B cell (primary cell): ENCODE results near the gene KCNJ4. TPM values are rescaled to one million over a fixed set of nuclear protein-coding genes. Genes with fewer than 3 reads are reported as not detected.

Experiments used
- ATAC-seq: fragments of 200-7000 bp; cut with Tn5 transposase; one replicate; pipeline ENCODE4 v1.10.0; 2021; ENCODE audit warnings: low read depth, mild to moderate bottlenecking, moderate number of reproducible peaks, moderate library complexity
- CTCF ChIA-PET: fragments of 350-600 bp; sonication (Branson Sonifier 250); formaldehyde crosslinking; loops from one replicate; lab custom pipeline; 2021; ENCODE audit warnings: antibody characterized with exemption, inconsistent platforms; lab: Charles Lee
- POLR2A ChIA-PET: fragments of 350-600 bp; sonication (Branson Sonifier 250); formaldehyde crosslinking; loops from one replicate; lab custom pipeline; 2021; ENCODE audit warnings: antibody characterized with exemption; lab: Charles Lee
- DNase-seq: peaks from one replicate; pipeline ENCODE4 v3.0.0; 2013
- H2AFZ ChIP-seq: 2 replicates; pipeline ENCODE4 v1.6.1; 2012; ENCODE audit warnings: mild to moderate bottlenecking, low read depth, low read length; ENCODE audit not compliant: insufficient read depth, poor library complexity, severe bottlenecking
- H3K27ac ChIP-seq, 2 donors: 1 replicate in 1 of 2; 2 replicates in 1 of 2; pipeline ENCODE4 v1.5.1; 2012 to 2013; ENCODE audit warnings: low read length in 2 of 2, mild to moderate bottlenecking in 2 of 2, moderate library complexity in 1 of 2
- H3K27me3 ChIP-seq, 4 experiments: fragments of 200-600 bp in 1 of 4; sonication (generic) in 1 of 4; replicated peaks in 1 of 4; 1 replicate in 2 of 4; 2 replicates in 2 of 4; pipeline versions ENCODE4 v1.6.1 to v1.7.0; 2013 to 2016; ENCODE audit warnings: low read length in 3 of 4, mild to moderate bottlenecking in 2 of 4, mixed read lengths in 1 of 4, moderate library complexity in 1 of 4; ENCODE audit not compliant: insufficient read depth in 4 of 4, control insufficient read depth in 3 of 4; ENCODE audit errors: control extremely low read depth in 1 of 4
- H3K36me3 ChIP-seq, 2 experiments: replicated peaks in 1 of 2; 1 replicate in 1 of 2; 2 replicates in 1 of 2; pipeline versions ENCODE4 v1.6.1 to v1.7.1; 2013; ENCODE audit warnings: low read length in 1 of 2; ENCODE audit not compliant: insufficient read depth in 2 of 2, control insufficient read depth in 1 of 2; ENCODE audit errors: control extremely low read depth in 1 of 2, extremely low read depth in 1 of 2
- H3K4me1 ChIP-seq, 2 donors: fragments of 200-600 bp in 1 of 2; sonication (generic) in 1 of 2; 1 replicate in 1 of 2; 2 replicates in 1 of 2; pipeline versions ENCODE4 v1.5.1 to v1.6.1; 2013 to 2017; ENCODE audit warnings: low read length in 2 of 2; ENCODE audit not compliant: control insufficient read depth in 2 of 2, insufficient read depth in 2 of 2
- H3K4me2 ChIP-seq: replicated peaks from 2 replicates; pipeline ENCODE3; 2012; ENCODE audit warnings: mild to moderate bottlenecking, low read depth, low read length; ENCODE audit not compliant: poor library complexity, severe bottlenecking
- H3K4me3 ChIP-seq, 5 experiments: fragments of 200-600 bp in 1 of 5; sonication (generic) in 1 of 5; 1 replicate in 3 of 5; 2 replicates in 2 of 5; pipeline versions ENCODE4 v1.5.1 to v1.7.0; 2011 to 2016; ENCODE audit warnings: low read length in 4 of 5, mild to moderate bottlenecking in 4 of 5, low read depth in 2 of 5, control low read depth in 1 of 5, moderate library complexity in 1 of 5; ENCODE audit not compliant: insufficient read depth in 1 of 5; ENCODE audit errors: control extremely low read depth in 1 of 5, extremely low read depth in 1 of 5
- H3K79me2 ChIP-seq: fragments of 200-600 bp; sonication (generic); one replicate; pipeline ENCODE4 v1.6.0; 2016; ENCODE audit warnings: low read length; ENCODE audit not compliant: control insufficient read depth, insufficient read depth
- H3K9ac ChIP-seq: fragments of 200-600 bp; sonication (generic); 2 replicates; pipeline ENCODE4 v1.6.1; 2017; ENCODE audit warnings: mild to moderate bottlenecking, low read length, moderate library complexity
- H3K9me3 ChIP-seq, 3 donors: one replicate each; pipeline versions ENCODE4 v1.6.1 to v1.7.1; 2013; ENCODE audit warnings: low read length in 2 of 3; ENCODE audit not compliant: control insufficient read depth in 2 of 3, insufficient read depth in 1 of 3; ENCODE audit errors: control extremely low read depth in 1 of 3
- H4K20me1 ChIP-seq: 2 replicates; pipeline ENCODE4 v1.6.0; 2012; ENCODE audit warnings: mild to moderate bottlenecking, low read length; ENCODE audit not compliant: insufficient read depth, control insufficient read depth, poor library complexity, severe bottlenecking
- H3K27ac Mint-ChIP-seq: one replicate; pipeline ENCODE4 v1.8.0; 2021; ENCODE audit warnings: mixed read lengths
- H3K27me3 Mint-ChIP-seq: one replicate; pipeline ENCODE4 v1.8.0; 2021; ENCODE audit warnings: mixed read lengths
- H3K4me1 Mint-ChIP-seq: one replicate; pipeline ENCODE4 v1.8.0; 2021; ENCODE audit warnings: mixed read lengths
- H3K4me3 Mint-ChIP-seq: one replicate; pipeline ENCODE4 v1.8.0; 2021; ENCODE audit warnings: mixed read lengths
- H3K9me3 Mint-ChIP-seq: one replicate; pipeline ENCODE4 v1.8.0; 2022; ENCODE audit warnings: mixed read lengths; ENCODE audit not compliant: insufficient read depth
- EZH2 ChIP-seq: IDR thresholded peaks from 2 replicates; pipeline ENCODE4 v1.6.1; 2012; ENCODE audit warnings: borderline replicate concordance, low read depth, mild to moderate bottlenecking, moderate library complexity, low read length; ENCODE audit not compliant: insufficient read depth, poor library complexity, severe bottlenecking
- WGBS: methylation state at CpG from one replicate; pipeline ENCODE4 v1.1.5; 2013; ENCODE audit warnings: missing lambda C conversion rate; ENCODE audit not compliant: insufficient coverage; 5-methylcytosine and 5-hydroxymethylcytosine counted together
- intact Hi-C: fragments of 100-400 bp; cut with micrococcal nuclease; formaldehyde crosslinking; loops from one replicate; pipeline ENCODE4 v1.10.0; 2022
- polyA plus RNA-seq: library from polyadenylated mRNA; depleted of rRNA; stranded (reverse); fragments of >200 nt; gene quantifications from 2 replicates; pipeline ENCODE4 v1.2.3, GENCODE V29; 2012
- total RNA-seq, 2 donors: library from RNA; stranded (reverse); fragments of 120-200 nt in 1 of 2; gene quantifications; 1 replicate in 1 of 2; 2 replicates in 1 of 2; pipeline versions ENCODE4 v1.2.3 to v1.2.4, GENCODE V29; 2013 to 2022
- TF ChIP-seq, protein P1 (sequence below): fragments of 200-600 bp; IDR thresholded peaks from one replicate; pipeline ENCODE4 v1.8.0; 2022; ENCODE audit warnings: antibody characterized with exemption, mild to moderate bottlenecking

Gene KCNJ4
- total and polyA plus RNA-seq, 2 donors (not counting 1 experiment from before 2014, with no cell fraction given) = not detected

DNA sequence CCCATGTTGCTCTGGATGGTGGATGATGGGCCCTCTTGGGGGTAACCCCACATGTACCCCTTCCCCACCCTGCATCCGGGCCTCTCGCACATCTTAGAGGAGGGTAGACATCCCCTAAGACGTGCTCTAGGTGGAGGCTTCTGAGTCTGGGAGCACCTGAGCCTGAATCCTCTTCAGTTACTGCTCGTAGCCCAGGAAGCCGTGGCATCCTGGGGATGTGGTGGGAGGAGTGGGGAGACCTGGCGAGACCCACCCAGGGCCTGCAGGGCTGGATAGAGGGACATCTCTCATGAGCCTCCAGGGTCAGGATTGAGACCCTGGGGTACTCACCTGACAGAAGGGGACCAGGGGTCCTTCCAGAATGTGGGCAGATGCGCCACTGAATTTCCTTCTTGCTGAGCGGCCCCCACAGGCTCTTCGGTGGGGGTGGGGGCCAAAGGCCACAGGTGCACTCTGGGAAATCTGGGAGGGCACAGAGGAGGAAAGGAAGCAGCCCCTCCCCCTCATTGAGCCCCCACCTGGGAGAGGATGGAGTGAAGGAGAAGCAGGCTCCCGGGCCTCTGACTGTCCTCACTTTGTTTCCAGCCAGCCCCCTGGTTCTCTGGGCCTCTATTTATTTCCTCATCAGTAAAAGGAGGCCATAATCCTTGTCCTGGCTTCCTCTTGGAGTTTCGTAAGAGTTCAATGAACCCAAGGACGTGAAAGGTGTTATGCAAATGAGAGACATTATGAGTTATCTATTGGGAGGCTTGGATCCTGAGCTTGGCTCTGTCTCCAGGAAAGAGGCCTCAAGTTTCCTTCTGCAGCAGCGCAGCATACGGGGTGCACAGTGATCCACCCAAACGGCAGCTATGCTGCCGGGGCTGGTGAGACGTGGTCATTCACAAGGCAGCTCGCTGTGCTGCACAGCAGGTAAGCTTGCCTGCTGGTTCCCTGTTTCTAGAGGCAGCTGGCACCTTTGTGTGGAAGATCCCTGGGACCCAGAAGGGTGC lies 31.2 kb downstream of the KCNJ4 start:
- Mint-ChIP-seq H3K4me1 (no peaks in the 10 kb centered on the region), H3K9me3 (no peaks in the 10 kb centered on the region), H3K27ac (no peak overlapping the region), H3K27me3 (no peaks in the 10 kb centered on the region), H3K4me3 (no peak overlapping the region)
- intact Hi-C loops = no loop called here
- Histone ChIP-seq H4K20me1 (no peaks in the 10 kb centered on the region), H3K36me3 (no peaks in the 10 kb centered on the region), H3K9me3 (no peaks in the 10 kb centered on the region), H3K79me2 (no peaks in the 10 kb centered on the region), H3K4me1 (no peaks in the 10 kb centered on the region), H3K27ac (no peak overlapping the region), H3K4me3 (no peak overlapping the region), H2AFZ (no peak overlapping the region), H3K27me3 (no peaks in the 10 kb centered on the region), H3K9ac (no peak overlapping the region), H3K4me2 (no peak overlapping the region)
- WGBS = 88% methylated on average over 11 of the region's 18 CpGs
- CTCF ChIA-PET = interaction anchor here (0.5 kb wide), 1 partner anchor 520 kb away, joined by 3 read pairs; no protein-coding TSS in a partner anchor
- DNase-seq (no peak), ATAC-seq (no peak)
- TF ChIP-seq EZH2 = no peak
- TF ChIP-seq, protein P1, sequence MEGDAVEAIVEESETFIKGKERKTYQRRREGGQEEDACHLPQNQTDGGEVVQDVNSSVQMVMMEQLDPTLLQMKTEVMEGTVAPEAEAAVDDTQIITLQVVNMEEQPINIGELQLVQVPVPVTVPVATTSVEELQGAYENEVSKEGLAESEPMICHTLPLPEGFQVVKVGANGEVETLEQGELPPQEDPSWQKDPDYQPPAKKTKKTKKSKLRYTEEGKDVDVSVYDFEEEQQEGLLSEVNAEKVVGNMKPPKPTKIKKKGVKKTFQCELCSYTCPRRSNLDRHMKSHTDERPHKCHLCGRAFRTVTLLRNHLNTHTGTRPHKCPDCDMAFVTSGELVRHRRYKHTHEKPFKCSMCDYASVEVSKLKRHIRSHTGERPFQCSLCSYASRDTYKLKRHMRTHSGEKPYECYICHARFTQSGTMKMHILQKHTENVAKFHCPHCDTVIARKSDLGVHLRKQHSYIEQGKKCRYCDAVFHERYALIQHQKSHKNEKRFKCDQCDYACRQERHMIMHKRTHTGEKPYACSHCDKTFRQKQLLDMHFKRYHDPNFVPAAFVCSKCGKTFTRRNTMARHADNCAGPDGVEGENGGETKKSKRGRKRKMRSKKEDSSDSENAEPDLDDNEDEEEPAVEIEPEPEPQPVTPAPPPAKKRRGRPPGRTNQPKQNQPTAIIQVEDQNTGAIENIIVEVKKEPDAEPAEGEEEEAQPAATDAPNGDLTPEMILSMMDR = no peak
- POLR2A ChIA-PET = no interaction called here
